Loucy (cell line): ENCODE data around the gene MRPL50.

Experiments
- CTCF ChIP-seq: fragments of 200-600 bp; sonication (generic); conservative IDR thresholded peaks from 2 replicates; pipeline ENCODE4 v1.5.1; 2014; ENCODE audit warnings: mild to moderate bottlenecking, antibody characterized with exemption, low read length
- EZH2phosphoT487 ChIP-seq: fragments of 200-600 bp; IDR thresholded peaks from 2 replicates; pipeline ENCODE4 v1.6.1; 2018; ENCODE audit warnings: antibody characterized with exemption, mild to moderate bottlenecking, moderate library complexity, borderline replicate concordance

GRCh38 chr9:101352892-101353463 lies 45.4 kb downstream of the MRPL50 start:
- no peak for TF ChIP-seq CTCF
- no peak for TF ChIP-seq EZH2phosphoT487
